Activated CD8-positive, alpha-beta memory T cell treated with anti-CD3 and anti-CD28 coated beads, Interleukin-2, amount 10 ng/mL, durations not matched to agents 7 days and 5 days (primary cell): ENCODE measurements around the gene PDZD4. TPM values are rescaled to one million over a fixed set of nuclear protein-coding genes. Genes with fewer than 3 reads are reported as not detected.

Source experiments
- ATAC-seq: fragments of 150-1000 bp; cut with Tn5 transposase; one replicate; pipeline ENCODE4 v1.10.0; 2021; ENCODE audit warnings: moderate library complexity
- CTCF ChIA-PET: fragments of 350-600 bp; sonication (Branson Sonifier 250); formaldehyde crosslinking; loops from one replicate; lab custom pipeline; 2021; ENCODE audit warnings: antibody characterized with exemption; lab: Charles Lee
- DNase-seq: peaks from one replicate; pipeline ENCODE4 v3.0.0-alpha.2; 2020
- H3K27ac Mint-ChIP-seq: one replicate; pipeline ENCODE4 v1.8.0; 2021; ENCODE audit warnings: mild to moderate bottlenecking, mixed read lengths
- H3K27me3 Mint-ChIP-seq: one replicate; pipeline ENCODE4 v1.8.0; 2021; ENCODE audit warnings: mixed read lengths
- H3K36me3 Mint-ChIP-seq: one replicate; pipeline ENCODE4 v1.8.0; 2021; ENCODE audit warnings: mild to moderate bottlenecking, mixed read lengths
- H3K4me1 Mint-ChIP-seq: one replicate; pipeline ENCODE4 v1.8.0; 2021; ENCODE audit warnings: mixed read lengths
- H3K4me3 Mint-ChIP-seq: one replicate; pipeline ENCODE4 v1.8.0; 2021; ENCODE audit warnings: mild to moderate bottlenecking, moderate library complexity, mixed read lengths
- H3K9me3 Mint-ChIP-seq: one replicate; pipeline ENCODE4 v1.8.0; 2022; ENCODE audit warnings: low read depth, mixed read lengths
- total RNA-seq, 2 experiments: library from RNA; stranded (reverse); gene quantifications; one replicate each; pipeline ENCODE4 v1.2.3, GENCODE V29; 2021

Gene PDZD4
- total RNA-seq, 2 experiments from 2014 or later: 0.07 to 0.12 TPM

DNA sequence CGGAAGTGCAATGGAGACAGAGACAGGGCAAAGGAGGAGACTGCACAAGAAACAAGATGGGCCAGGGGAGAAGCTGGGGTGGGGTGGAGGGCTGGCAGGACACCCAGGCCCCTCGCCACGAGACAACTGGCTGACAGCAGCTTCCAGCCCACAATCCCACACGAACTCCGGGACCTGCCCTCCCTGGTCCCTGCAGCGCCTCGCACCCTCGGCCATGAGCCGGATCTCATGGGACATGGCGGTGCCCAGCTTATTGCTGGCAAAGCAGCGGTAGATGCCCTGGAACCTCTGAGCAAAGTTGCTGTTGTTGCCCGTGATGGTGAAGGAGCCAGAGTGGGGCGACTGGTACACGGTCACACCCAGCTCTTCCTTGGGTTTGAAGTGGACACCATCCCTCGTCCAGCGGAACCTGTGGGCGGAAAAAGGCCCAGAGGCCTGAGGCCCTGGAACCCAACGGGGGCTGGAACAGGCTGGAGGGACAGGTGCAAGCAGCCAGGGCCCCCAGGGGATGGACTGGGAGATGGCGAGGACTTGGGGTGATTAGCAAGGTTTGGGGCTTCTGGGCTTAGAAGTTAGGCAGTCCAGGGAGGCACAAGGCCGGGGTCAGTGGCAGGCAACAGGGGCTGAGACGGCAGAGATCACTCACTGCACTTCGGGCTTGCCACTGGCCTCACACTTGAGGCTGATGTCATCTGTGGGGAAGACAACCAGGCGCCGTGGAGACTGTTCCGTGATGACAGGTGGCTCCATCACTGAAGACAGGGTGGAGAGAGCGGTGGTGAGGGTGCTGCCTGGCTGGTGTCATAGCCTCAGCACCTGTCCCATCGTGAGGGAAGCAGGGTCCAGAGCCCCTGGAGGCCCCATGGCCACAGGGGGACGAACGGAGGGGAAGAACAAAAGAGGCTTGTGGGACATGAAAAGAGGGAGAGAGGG lies 41.9 kb upstream of the PDZD4 start:
- no peaks in the 10 kb centered on the region for H3K36me3 Mint-ChIP-seq
- H3K27me3 Mint-ChIP-seq: peaks cover 4% of the 10 kb centered on the region
- H3K27ac Mint-ChIP-seq: no peak overlapping the region
- no peak for ATAC-seq
- no peak for DNase-seq
- H3K9me3 Mint-ChIP-seq: no peaks in the 10 kb centered on the region
- CTCF ChIA-PET: no interaction called here
- H3K4me1 Mint-ChIP-seq: no peaks in the 10 kb centered on the region
- H3K4me3 Mint-ChIP-seq: no peak overlapping the region

DNA sequence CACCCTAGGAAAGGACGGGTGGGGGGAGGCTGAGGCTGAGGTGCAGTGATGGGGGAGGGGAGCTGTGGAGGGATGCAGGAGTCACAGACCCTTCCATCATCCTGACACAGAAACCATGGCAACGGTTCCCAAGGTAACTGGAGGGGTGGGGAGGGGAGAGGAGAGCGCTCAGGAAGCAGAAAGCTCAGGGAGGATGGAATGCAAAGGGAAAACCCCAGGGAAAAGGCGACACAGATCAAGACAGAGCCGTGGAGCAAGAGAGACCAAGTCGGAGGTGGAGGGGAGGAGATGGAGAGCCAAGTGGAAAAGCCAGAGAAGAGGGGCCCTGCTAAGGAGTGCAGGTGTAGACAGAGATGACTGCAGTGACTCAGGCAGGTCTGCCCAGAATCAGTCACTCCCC lies 41.1 kb upstream of the PDZD4 start:
- no peak overlapping the region for H3K4me3 Mint-ChIP-seq
- H3K4me1 Mint-ChIP-seq: no peaks in the 10 kb centered on the region
- DNase-seq (no peak), ATAC-seq (no peak)
- H3K36me3 Mint-ChIP-seq: no peaks in the 10 kb centered on the region
- no peaks in the 10 kb centered on the region for H3K9me3 Mint-ChIP-seq
- peaks cover 4% of the 10 kb centered on the region for H3K27me3 Mint-ChIP-seq
- CTCF ChIA-PET: no interaction called here
- H3K27ac Mint-ChIP-seq: no peak overlapping the region

DNA sequence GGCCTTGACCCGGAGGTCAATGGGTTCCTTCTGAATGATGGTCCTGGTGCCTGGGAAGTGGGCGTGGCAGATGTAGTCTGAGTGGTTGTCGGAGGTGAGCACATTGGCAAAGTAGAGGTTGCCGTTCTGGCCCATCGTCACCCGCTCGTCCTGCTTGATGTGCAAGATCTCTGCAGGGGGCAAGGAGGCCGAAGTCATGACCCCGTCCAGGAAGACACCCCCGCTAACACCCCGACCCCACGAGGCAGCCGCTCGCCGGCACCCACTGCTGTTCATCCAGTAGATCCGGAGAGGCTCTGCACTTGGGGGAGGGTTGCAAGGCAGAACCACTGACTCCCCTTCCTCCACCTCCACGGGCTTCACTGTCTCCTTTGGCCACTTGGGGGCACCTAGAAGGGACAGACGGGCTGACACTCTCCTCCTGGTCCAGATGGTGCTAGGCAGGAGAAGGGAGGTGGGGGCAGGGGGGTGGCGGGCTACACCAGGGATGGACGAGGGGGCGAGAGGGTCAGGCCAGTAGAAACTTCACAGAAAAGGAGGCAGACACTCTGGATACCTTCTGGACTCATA lies 40.5 kb upstream of the PDZD4 start:
- no peak overlapping the region for H3K27ac Mint-ChIP-seq

DNA sequence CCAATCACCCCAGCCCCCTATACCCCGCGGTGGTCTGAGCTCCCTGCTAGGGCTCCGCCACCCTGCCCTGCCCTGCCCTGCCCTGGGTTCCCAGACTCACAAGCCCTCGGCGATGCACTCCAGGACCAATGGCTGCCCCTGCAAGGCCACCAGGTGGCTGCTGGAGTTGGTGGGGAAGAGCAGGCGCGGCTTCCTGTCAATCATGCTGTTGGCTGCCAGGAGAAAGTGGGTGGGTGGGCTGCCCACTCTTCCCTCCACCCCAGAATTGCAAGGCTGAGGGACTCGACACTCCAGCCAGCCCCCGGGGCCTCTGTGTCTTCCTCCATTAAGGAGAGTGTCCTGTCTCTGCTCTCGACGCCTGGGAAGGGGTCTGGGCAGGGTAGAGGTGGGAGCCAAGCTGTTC lies 39.9 kb upstream of the PDZD4 start:
- no peaks in the 10 kb centered on the region for H3K9me3 Mint-ChIP-seq
- no peak overlapping the region for H3K4me3 Mint-ChIP-seq
- H3K27me3 Mint-ChIP-seq: no peaks in the 10 kb centered on the region
- H3K27ac Mint-ChIP-seq: no peak overlapping the region
- no peak for DNase-seq
- CTCF ChIA-PET: no interaction called here
- no peaks in the 10 kb centered on the region for H3K36me3 Mint-ChIP-seq
- H3K4me1 Mint-ChIP-seq: no peaks in the 10 kb centered on the region
- ATAC-seq: no peak

More for the DNA sequence above, 40.5 kb upstream of the PDZD4 start:
- no peaks in the 10 kb centered on the region for H3K36me3 Mint-ChIP-seq
- CTCF ChIA-PET: no interaction called here
- no peaks in the 10 kb centered on the region for H3K9me3 Mint-ChIP-seq
- no peak for DNase-seq
- H3K4me3 Mint-ChIP-seq: no peak overlapping the region
- no peak for ATAC-seq
- H3K27me3 Mint-ChIP-seq: no peaks in the 10 kb centered on the region
- H3K4me1 Mint-ChIP-seq: no peaks in the 10 kb centered on the region

DNA sequence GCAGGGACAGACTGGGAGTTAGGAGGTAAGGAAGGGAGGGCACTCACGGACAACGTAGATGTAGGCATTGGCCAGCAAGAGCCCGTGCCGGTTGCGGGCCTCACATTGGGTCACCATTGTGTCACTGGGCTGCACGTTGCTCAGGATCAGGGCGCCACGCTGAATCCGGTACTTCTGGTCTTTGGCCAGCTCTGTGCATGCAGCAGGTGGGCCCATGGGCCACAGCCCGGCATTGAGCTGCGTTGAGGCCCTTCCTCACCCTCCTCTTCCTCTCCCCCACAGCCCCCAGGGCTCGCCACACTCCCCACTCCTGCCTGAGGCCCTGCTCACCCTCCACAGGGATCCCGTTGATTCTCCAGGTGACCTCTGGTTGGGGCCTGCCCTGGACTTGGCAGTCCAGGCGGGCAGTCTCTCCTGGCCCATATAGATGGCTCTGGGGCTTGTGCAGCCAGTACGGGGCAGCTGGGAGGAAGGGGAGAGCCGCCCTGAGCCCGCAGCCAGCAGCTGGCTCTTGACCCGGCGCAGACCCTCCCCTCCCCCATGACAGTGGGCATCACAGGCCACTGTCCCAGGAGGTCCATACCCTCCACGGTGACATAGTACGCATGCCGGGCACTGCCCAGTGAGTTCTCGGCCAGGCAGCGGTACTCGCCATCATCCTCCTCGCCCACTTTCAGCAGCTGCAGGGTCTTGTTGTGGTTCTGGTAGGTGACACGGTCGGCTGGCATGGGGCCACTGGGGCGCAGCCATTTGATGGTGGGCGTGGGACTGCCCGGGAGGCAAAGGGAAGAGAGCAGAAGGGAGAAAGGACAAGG lies 39.3 kb upstream of the PDZD4 start:
- DNase-seq (no peak), ATAC-seq (no peak)
- Mint-ChIP-seq H3K27ac (no peak overlapping the region), H3K9me3 (no peaks in the 10 kb centered on the region), H3K36me3 (no peaks in the 10 kb centered on the region), H3K4me1 (no peaks in the 10 kb centered on the region), H3K4me3 (no peak overlapping the region), H3K27me3 (no peaks in the 10 kb centered on the region)
- CTCF ChIA-PET: no interaction called here

DNA sequence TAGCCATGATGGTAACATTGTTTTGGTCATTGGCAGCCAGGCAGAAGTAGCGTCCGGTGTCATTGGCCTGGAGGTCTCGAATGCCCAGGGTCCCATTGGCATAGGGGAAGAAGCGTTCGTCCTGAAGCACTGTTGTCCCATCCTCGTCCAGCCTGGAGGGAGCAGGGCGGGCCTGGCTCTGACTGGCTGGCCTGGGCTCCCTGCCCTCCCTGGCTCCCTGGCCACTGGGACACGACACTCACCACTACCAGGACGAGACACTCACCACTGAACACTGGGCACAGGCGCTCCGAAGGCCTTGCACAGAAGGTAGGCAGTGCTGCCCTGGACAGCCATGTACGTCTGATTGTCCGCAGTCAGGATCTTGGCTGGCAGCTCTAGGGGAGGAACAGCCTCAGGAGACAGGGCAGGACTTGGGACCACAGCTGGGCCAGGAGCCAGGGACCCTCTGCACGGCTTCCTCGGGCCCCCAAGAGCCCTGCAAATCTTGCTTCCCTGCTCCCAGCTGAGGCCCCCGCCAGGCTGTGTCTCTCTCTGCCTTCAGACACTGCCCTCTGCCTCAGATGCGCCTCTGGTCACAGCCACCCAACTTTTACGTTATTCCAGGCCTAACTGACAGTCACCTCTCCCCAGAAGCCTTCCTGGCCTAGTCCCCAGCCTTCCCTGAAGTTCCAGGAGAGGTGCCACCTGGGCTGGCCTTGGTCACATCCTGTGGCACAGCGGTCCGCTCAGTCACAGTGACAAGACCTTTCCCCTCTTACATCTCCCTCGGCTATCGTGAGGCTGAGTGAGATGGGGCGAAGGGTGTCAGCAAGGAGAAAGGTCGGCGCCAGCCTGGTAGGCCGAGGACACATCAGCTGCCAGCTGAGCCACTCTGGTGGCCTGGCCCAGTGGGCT lies 38.5 kb upstream of the PDZD4 start:
- ATAC-seq: no peak
- Mint-ChIP-seq H3K9me3 (no peaks in the 10 kb centered on the region), H3K27me3 (no peaks in the 10 kb centered on the region), H3K36me3 (no peaks in the 10 kb centered on the region), H3K4me1 (no peaks in the 10 kb centered on the region), H3K4me3 (no peak overlapping the region), H3K27ac (no peak overlapping the region)
- CTCF ChIA-PET: no interaction called here
- DNase-seq: no peak

DNA sequence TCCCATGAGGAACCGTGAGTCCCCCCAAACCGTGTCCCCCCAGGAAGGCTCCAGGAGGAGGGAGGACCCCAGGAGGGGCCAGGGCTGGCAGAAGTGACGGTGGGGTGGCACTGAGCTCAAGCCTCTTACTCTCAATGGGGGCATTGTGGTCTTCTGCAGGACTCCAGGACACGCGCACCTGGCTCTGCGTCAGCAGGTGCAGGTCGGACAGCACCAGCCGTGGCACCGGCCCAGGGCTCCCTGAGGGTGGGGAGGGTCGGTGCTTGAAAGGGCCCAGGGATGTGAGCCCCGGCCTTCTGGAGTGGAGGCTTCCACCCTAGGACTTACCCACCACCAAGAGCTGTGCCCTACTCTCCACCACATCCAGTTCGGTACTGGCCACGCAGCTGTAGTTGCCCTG lies 37.3 kb upstream of the PDZD4 start:
- Mint-ChIP-seq H3K4me3 (no peak overlapping the region), H3K9me3 (no peaks in the 10 kb centered on the region), H3K27ac (no peak overlapping the region), H3K27me3 (no peaks in the 10 kb centered on the region), H3K36me3 (no peaks in the 10 kb centered on the region), H3K4me1 (no peaks in the 10 kb centered on the region)
- DNase-seq (no peak), ATAC-seq (no peak)
- CTCF ChIA-PET: no interaction called here

DNA sequence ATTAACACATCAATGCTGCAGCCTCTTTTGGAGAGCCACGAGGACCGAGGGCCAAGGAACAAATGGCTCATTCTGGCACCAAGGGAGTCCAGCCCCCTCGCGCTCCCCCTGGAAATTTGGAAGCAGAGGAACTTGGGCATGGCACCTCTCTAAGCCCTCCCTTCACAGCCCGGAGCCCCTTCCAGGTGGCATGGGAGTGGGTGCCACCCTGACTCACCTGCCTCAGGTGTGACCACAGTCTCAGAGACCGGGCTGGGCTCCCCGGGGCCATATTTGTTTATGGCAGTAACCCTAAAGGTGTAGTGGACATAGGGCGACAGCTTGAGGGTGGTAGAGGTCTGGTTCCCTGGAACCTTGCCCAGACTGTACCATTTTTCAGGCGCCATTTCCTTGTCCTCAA lies 36.8 kb upstream of the PDZD4 start:
- no peaks in the 10 kb centered on the region for H3K27me3 Mint-ChIP-seq
- CTCF ChIA-PET: no interaction called here
- H3K27ac Mint-ChIP-seq: no peak overlapping the region
- H3K9me3 Mint-ChIP-seq: no peaks in the 10 kb centered on the region
- DNase-seq (no peak), ATAC-seq (no peak)
- H3K4me3 Mint-ChIP-seq: no peak overlapping the region
- no peaks in the 10 kb centered on the region for H3K36me3 Mint-ChIP-seq
- no peaks in the 10 kb centered on the region for H3K4me1 Mint-ChIP-seq

DNA sequence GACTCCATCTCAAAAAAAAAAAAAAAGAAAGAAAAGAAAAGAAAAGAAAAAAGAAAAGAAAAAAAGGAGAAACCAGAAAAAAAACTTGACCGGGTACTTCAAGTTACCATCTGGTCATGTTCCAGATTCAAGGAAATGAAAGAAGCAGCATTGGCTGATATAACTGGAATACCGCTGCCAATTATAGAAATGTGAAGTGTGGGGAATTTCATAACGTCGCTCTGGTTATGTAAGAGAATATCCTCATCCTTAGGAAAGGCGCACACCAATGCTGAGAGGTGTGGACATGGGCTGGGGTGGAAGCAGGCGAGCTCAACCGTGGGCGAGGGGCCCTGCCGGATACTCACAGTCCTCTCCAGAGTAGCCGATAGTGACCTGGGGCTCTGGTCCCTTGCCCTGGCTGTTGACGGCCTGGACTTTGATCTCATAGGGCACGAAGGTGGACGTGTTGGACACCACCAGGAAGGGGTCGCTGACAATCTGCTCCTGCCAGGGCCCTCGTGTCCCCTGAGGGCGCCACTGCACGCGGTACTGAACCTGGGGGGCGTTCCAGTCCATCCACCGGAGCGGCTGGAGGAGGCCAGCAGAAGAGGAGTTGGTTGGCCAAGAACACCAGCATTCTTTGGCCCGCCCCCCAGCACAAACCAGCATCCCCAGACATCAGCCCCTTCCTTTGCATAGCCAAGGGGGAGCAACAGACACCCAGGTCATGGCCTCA lies 36.1 kb upstream of the PDZD4 start:
- Mint-ChIP-seq H3K36me3 (no peaks in the 10 kb centered on the region), H3K4me3 (no peak overlapping the region), H3K4me1 (no peaks in the 10 kb centered on the region), H3K27ac (no peak overlapping the region), H3K9me3 (no peaks in the 10 kb centered on the region), H3K27me3 (no peaks in the 10 kb centered on the region)
- ATAC-seq: no peak
- no peak for DNase-seq
- CTCF ChIA-PET: no interaction called here

DNA sequence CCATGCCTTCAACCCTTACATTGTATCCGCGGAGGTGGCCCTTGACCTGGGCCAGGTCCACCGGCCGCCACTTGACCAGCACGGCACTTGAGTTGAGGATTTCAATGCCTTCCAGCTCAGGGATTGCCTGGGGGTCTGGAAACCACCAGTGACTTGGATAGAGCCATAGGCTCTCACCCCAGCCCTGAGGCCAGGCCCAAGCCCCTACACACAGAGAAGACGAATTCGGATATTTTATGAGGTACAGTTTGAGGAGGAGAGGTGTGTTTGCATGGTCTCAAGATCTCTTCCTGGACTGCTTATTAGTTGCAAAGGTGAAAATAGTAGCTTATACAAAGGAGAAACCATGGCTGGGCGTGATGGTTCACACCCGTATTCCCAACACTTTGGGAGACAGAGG lies 35.3 kb upstream of the PDZD4 start:
- H3K27ac Mint-ChIP-seq: no peak overlapping the region
- no peaks in the 10 kb centered on the region for H3K27me3 Mint-ChIP-seq
- DNase-seq (no peak), ATAC-seq (no peak)
- no peak overlapping the region for H3K4me3 Mint-ChIP-seq
- no peaks in the 10 kb centered on the region for H3K9me3 Mint-ChIP-seq
- no peaks in the 10 kb centered on the region for H3K36me3 Mint-ChIP-seq
- CTCF ChIA-PET: no interaction called here
- H3K4me1 Mint-ChIP-seq: no peaks in the 10 kb centered on the region

DNA sequence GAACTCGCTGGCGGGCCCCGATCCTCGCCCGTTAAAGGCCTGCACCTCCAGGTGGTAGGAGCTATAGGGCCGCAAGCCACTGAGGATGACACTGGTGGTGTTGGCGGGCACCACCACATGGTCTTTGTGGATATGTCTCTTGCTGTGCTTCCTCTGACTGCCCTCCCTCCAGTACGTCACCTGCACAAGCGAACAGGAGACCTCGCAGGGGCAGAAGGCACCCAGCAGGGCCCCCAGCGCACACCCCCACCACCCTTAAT lies 34.9 kb upstream of the PDZD4 start:
- ATAC-seq (no peak), DNase-seq (no peak)
- Mint-ChIP-seq H3K36me3 (no peaks in the 10 kb centered on the region), H3K4me1 (no peaks in the 10 kb centered on the region), H3K9me3 (no peaks in the 10 kb centered on the region), H3K4me3 (no peak overlapping the region), H3K27me3 (no peaks in the 10 kb centered on the region), H3K27ac (no peak overlapping the region)
- CTCF ChIA-PET: no interaction called here

DNA sequence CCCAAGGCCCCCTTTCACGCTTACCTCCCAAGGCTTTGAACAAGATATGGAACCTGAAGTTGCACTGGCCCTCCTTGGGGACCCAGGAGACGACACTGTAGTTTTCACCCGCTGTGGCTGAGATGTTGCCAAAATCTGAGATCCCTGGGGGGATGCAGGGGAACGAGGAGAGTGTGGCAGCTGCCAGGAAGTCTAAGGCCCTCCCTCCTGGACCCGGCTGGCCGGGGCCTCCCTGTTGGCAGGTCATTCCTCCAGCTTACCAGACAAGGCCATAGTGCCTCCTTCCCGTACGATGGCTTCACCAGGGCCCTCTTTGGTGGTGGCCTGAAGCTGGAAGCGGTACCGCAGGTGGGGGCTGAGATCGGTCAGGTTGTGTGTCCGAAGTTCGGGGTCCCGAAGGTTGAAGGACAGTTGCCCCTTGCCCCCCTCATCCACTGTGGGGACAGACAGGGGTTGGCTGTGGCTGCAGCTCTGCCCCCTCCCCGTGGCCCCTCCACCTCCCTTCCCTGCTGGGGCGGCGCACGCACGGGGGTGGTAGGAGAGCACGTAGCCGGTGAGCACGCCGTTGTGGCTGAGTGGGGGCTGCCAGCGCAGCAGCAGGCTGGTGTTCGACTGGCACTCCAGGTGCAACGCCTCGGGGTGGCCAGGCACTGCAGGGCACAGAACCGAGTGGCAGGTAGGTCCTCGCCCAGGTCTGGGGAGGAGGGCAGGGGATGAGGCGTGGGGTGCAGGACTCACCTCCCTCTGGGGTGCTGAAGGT lies 34.4 kb upstream of the PDZD4 start:
- no peaks in the 10 kb centered on the region for H3K27me3 Mint-ChIP-seq
- H3K4me3 Mint-ChIP-seq: no peak overlapping the region

More for the DNA sequence above, 34.4 kb upstream of the PDZD4 start:
- Mint-ChIP-seq H3K9me3 (no peaks in the 10 kb centered on the region), H3K4me1 (no peaks in the 10 kb centered on the region), H3K27ac (no peak overlapping the region), H3K36me3 (no peaks in the 10 kb centered on the region)
- DNase-seq: no peak
- CTCF ChIA-PET: no interaction called here
- ATAC-seq: no peak
